HG03066 (cell line): Measurements from ENCODE around the gene MMRN2.
"Not testable (repeated sequence)": the region's sequence is repeated elsewhere in the genome, so short reads cannot be mapped to it uniquely, and the experiment has no call there.

Source experiments
- ATAC-seq: cut with Tn5 transposase; IDR thresholded peaks from one replicate; pipeline ENCODE4 v1.9.1; 2021; ENCODE audit warnings: low read depth; ENCODE audit not compliant: unreplicated experiment

MMRN2 gene

GRCh38 chr10:86957471-86958115 lies at the start of gene MMRN2:
Gene MMRN2 (minus strand): TSS chr10:86957615. CDS start chr10:86957541, 74 bp downstream.
- no peak for ATAC-seq

- ATAC-seq = not testable (repeated sequence)
Measured at GRCh38 chr10:87007124-87007523, 49.7 kb upstream of the MMRN2 start.

DNA sequence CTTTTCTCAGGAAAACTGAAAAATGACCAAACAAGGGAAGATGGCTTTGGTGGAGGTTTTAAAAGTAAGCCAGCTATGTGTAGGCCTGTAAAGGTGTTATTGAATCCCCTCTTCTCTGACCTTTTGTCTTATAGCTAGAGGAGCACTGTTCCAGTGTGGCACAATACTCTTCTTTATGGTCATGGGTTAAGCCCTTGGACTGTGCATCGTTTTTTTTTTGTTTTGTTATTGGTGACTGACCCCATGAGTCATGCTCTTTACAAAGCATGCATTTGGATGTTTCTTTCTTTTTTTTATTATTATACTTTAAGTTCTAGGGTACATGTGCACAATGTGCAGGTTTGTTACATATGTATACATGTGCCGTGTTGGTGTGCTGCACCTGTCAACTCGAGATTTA lies 43.1 kb upstream of the MMRN2 start:
- ATAC-seq = no peak

GRCh38 chr10:86999802-87000403 lies 42.5 kb upstream of the MMRN2 start:
- not testable (repeated sequence) for ATAC-seq

DNA sequence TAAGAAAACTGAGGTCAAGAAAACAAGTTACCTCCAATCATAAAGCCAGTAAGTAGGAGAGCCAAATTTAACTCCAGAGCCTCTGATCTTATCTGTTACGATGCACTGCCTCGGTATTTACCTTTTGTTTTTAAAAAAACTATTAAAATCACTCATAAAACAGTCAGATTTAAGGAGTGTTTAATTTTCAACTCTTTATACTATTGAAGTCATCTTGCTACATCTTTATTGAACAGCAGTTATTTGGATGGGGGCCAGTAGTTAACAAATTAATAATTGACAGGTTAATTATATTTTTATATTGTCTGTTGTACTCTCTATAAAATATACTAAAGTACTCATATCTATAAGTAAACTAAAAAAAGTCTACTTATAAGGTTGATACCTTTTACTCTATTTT lies 35.5 kb upstream of the MMRN2 start:
- ATAC-seq = no peak

- no peak for ATAC-seq
Measured at GRCh38 chr10:86992456-86992855, 35.0 kb upstream of the MMRN2 start.

DNA sequence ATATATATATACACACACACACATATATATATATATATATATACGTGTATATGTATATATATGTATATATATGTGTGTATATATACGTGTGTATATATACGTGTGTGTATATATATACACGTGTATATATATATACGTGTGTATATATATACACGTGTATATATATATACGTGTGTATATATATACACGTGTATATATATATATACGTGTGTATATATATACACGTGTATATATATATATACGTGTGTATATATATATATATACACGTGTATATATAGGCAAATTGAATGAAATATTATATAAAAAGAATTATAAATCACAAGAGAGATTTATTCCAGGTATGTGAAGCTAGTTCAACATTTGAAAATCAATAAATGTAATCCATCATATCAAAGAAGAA lies 33.9 kb upstream of the MMRN2 start:
- ATAC-seq = not testable (repeated sequence)

DNA sequence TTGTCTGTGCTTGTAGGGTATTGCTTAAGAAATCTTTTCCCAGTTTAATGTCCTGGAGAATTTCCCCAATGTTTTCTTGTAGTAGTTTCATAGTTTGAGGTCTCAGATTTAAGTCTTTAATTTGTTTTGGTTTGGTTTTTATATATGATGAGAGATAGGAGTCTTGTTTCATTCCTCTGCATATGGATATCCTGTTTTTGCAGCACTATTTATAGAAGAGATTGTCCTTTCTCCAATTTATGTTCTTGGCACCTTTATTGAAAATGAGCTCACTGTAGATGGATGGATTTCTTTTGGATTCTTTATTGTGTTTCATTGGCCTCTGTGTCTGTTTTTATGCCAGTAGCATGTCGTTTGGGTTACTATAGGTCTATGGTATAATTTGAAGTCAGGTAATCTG lies 31.1 kb upstream of the MMRN2 start:
- no peak for ATAC-seq

- ATAC-seq = not testable (repeated sequence)
Measured at GRCh38 chr10:86984498-86984897, 27.1 kb upstream of the MMRN2 start.

DNA sequence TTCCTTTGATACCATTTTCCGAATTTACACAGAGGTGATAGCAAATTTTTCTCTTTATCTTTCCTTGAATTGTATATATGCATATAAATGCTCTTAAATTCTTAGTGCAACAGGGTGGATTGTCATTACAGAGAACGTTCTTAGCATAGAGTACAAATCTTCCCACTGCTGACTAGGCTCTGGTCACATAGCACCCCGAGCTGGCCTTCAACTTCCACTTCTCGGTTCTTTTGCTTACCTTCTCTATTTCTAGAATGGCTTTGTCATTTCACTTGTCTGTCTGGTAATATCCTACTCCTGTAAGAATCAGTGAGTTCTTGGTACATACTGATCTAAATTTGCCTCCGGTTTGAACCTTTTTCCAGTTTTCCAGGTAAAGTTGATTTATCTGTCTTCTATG lies 24.3 kb upstream of the MMRN2 start:
- ATAC-seq = no peak

DNA sequence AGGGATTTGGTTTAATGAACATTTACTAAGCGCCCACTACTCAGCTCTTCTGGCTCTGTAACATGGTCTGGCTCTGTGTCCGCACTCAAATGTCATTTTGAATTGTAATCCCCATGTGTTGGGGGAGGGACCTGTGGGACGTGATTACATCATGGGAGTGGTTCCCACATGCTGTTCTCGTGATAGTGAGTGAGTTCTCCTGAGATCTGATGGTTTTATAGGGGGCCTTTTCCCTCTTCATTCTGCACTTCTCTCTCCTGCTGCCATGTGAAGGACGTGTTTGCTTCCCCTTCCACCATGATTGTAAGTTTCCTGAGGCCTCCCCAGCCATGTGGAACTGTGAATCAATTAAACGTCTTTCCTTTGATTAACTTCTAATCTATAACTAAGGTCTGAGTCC lies 23.6 kb upstream of the MMRN2 start:
- not testable (repeated sequence) for ATAC-seq

DNA sequence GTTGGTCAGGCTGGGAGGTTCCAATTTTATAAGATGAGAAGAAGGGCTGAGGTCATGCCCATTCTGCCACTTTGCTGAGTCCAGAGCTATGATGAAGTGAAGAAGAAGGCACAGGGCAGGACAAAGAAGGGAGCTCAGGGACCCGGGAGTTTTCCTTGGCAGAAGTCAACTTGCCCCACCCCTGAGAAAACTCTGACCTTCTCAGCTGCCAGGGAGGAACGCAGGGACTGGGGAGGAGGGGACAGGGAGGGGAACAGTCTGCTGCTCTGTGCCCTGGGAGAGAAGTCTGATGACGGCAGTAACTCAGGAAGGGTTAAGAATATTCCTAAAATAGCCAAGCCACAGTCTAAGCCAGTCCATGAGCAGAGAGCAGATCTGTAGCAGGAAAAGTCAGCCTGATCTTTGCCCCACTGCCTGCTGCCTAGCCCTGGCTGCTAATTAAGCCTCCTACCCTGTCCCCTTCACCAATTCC lies 22.6 kb upstream of the MMRN2 start:
- no peak for ATAC-seq

DNA sequence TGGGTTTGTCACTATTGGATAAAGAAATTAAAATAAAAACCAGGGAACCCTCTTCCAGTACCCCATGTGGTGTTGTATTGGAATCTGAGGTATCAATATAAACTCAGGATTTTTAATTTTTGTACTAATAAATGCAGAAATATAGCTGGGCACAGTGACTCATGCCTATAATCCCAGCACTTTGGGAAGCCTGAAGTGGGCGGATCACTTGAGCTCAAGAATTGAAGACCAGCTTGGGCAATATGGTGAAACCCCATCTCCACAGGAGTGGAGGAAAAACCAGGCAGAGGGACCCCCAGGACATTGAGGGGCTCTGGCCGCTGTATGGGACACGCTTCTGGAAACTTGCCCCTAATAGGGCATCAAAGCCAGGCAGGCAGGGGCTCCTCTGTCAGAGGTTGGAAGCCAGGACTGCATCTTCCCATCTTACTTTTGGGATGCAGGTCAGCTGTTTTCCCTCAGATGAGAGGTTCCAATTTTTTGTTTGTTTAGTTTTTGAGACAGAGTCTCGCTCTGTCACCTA lies 21.9 kb upstream of the MMRN2 start:
- ATAC-seq = no peak

DNA sequence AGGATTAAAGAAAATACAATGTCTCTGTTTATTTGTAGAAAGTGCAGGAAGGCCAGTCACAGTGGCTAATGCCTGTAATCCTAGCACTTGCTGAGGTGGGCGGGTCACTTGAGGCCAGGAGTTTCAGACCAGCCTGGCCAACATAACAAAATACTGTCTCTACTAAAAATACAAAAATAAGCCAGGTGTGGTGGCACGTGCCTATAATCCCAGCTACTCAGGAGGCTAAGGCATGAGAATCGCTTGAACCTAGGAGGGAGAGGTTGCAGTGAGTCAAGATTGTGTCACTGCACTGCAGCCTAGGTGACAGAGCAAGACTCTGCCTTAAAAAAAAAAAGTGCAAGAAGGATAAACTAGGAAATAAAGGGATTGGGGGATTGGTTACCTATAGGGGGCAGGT lies 21.0 kb upstream of the MMRN2 start:
- ATAC-seq = not testable (repeated sequence)

- ATAC-seq = no peak
Measured at GRCh38 chr10:86976362-86977056, 19.1 kb upstream of the MMRN2 start.

DNA sequence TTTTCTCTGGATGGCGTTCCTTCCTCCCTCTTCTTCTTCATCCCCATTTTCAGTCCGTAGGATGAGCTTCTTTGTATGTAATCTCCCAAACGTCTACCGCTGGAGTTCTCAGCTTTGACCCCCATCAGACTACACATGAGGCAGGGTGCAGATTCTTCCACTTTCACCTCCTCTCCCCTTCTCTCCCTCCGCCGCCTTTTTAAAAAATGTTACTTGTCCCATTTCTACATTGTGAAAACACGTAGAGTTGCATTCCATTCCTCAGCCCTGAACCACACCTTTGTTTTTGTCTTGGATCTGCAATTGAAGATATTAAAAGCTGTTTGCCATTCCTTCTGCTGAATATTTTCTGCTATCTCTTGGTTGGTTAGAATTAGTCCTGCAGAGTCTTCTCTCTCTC lies 17.1 kb upstream of the MMRN2 start:
- ATAC-seq = no peak

DNA sequence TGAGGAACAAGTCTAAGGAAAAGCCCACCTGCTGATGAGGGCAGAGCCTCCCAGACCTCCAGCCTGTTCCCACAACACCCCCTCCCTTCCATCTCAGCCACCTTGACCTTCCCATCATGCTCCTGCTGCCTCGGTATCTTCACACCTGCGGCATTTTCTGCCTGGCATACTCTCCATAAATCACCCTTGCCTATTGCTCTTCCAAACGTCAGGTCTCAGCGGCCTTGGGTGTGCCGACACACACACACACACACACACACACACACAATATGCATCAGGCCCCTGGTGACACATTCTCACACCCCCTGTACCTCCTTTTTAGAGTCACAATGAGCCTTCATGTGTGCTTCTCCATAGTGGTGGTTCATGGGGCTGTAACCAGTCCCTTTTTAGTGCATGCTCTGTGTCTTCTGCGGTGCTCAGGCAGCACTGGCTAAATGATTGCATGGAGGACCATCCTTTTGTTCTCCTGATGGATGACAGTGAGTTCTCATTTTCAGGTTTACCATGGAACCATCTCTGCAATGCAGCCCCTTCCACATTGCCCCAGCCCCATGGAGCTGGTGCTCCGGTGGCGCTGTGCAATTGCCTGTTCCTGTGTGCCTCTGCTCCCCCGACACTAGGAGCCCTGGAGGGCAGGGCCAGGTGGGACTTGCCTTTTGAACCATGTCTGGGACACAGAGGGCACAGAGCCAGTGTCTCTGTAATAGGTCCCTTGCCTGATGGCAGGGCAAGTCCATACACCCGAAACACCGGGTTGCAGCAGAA lies 15.4 kb upstream of the MMRN2 start:
- ATAC-seq = no peak

DNA sequence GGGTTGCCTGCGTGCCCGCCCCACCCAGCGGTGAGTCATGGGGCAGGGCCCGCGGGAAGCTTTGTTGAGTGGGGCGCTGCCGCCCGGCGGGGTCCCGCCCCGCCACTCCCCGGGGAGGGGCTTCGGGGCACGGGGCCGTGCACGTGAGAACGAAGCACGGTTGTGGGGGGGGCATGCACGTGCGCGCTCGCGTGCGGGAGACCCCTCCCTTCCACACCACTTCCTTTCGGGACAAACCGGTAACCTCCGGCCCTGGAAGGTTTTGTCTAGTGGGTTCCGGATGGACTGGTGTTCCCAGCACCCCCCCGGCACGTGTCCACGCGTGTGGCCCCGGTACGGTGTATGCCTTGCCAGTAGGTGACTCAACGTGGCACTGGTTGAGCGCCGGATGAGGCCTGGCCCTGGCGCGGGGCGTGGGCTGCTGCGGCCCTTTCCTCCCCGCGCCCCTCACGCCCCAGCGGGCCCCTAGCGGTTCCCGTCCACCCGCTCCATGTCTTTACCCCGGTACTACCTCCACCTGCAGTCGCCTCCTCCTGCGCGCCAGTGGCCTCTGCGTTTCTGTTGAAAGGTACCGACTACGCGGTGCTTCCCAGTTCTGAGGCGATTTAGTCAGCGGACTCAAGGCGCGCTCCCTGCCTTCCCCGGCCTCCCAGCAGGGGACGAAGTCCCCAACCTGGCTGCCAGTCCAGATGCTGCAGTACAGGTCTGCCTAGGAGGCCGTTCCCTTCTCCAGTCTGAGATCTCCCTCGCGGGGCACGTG lies 14.0 kb upstream of the MMRN2 start:
- ATAC-seq = peak; percentile 63

DNA sequence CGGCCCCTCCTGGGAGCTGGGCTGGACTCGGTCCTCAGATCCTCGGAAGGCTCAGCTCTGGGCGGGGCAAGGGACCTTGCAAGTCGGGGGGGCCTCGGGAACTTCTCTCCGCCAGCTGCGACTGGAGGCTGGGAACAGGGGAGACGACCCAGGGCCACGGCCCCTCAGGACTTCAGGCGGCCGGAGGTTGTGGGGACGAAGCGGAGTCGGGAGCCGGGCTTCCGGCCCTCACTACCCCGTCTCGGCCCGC lies 13.5 kb upstream of the MMRN2 start:
- ATAC-seq = no peak

- ATAC-seq = no peak
Measured at GRCh38 chr10:86970162-86970981, 13.0 kb upstream of the MMRN2 start.
